Suprapubic skin (tissue), 4 donors: ENCODE results near the gene KSR1.

ENCODE experiments used
- CTCF ChIP-seq, 2 donors: fragments of 200-600 bp in 1 of 2; fragments of 450-650 bp in 1 of 2; sonication (generic) in 1 of 2; IDR thresholded peaks; one replicate each; pipeline ENCODE4 v1.5.1; 2016 to 2019; ENCODE audit warnings: antibody characterized with exemption in 2 of 2, mild to moderate bottlenecking in 1 of 2, moderate library complexity in 1 of 2
- EP300 ChIP-seq: sonication (generic); formaldehyde crosslinking; IDR thresholded peaks from one replicate; pipeline ENCODE4 v1.6.1; 2017; ENCODE audit warnings: antibody characterized with exemption
- POLR2A ChIP-seq, 2 donors: fragments of 450-650 bp; IDR thresholded peaks; one replicate each; pipeline ENCODE4 v1.6.1; 2017; ENCODE audit warnings: antibody characterized with exemption in 2 of 2, mild to moderate bottlenecking in 2 of 2, moderate library complexity in 2 of 2
- POLR2AphosphoS5 ChIP-seq, 3 donors: sonication (generic); formaldehyde crosslinking; IDR thresholded peaks; one replicate each; pipeline ENCODE4 v1.6.1; 2017; ENCODE audit warnings: antibody characterized with exemption in 3 of 3

GRCh38 chr17:27442702-27443101 lies 13.5 kb upstream of the KSR1 start:
- no peak for TF ChIP-seq CTCF (IDR thresholded peaks at IDR 0.05)
- no peak for TF ChIP-seq EP300
- TF ChIP-seq POLR2AphosphoS5 (IDR thresholded peaks at IDR 0.05) = no peak
- no peak for TF ChIP-seq POLR2A (IDR thresholded peaks at IDR 0.05)
